ENCODE measurements around the gene ZC3H7B. TPM values are rescaled to one million over a fixed set of nuclear protein-coding genes. Genes with fewer than 3 reads are reported as not detected.

ZC3H7B gene
- total RNA-seq, 1 experiment from 2014 or later, result 62.7 TPM

- BruUV-seq (replicated peaks), result no TSS peak
- ChIA-PET CTCF (no interaction called here), POLR2A (ENCODE audit: unreplicated experiment) (no interaction called here)
- Histone ChIP-seq H3K79me2 (ENCODE audit: low read depth) (peaks cover 11% of the 10 kb centered on the region), H3F3A (ENCODE audit: insufficient read depth, low read depth) (peaks cover 3% of the 10 kb centered on the region), H3K36me3 (ENCODE audit: low read depth) (no peaks in the 10 kb centered on the region), H4K20me1 (ENCODE audit: insufficient read depth) (no peaks in the 10 kb centered on the region), H3K27ac (no peak overlapping the region), H3K4me3 (no peak overlapping the region), H3K9me3 (ENCODE audit: insufficient read depth, low read depth) (no peaks in the 10 kb centered on the region), H3K9me2 (ENCODE audit: insufficient read depth) (no peaks in the 10 kb centered on the region), H3K4me2 (no peak overlapping the region), H2AFZ (no peak overlapping the region), H3K4me1 (replicated peaks; ENCODE audit: insufficient read depth) (peaks cover 12% of the 10 kb centered on the region), H3K27me3 (ENCODE audit: insufficient read depth, low read depth) (no peaks in the 10 kb centered on the region)
- no peak for TF ChIP-seq CTCF (conservative IDR thresholded peaks at IDR 0.05)
- no peak for TF ChIP-seq EZH2 (IDR thresholded peaks at IDR 0.05; ENCODE audit: low read depth)
- intact Hi-C loops (cut with micrococcal nuclease; ENCODE audit: unreplicated experiment), result loop anchor here (10.0 kb wide), 1 partner anchor 187 kb away; no protein-coding TSS in a partner anchor
- no peak for DNase-seq
Measured at GRCh38 chr22:41407433-41407832, 106.1 kb downstream of the ZC3H7B start.

- ChIA-PET CTCF (no interaction called here), POLR2A (ENCODE audit: unreplicated experiment) (no interaction called here)
Measured at GRCh38 chr22:41408665-41409064, 107.3 kb downstream of the ZC3H7B start.

More at GRCh38 chr22:41408665-41409064, 107.3 kb downstream of the ZC3H7B start:
- no peaks in the 10 kb centered on the region for H3K9me2 ChIP-seq (ENCODE audit: insufficient read depth)
- H3K4me3 ChIP-seq, result no peak overlapping the region
- no peaks in the 10 kb centered on the region for H3K27me3 ChIP-seq (ENCODE audit: insufficient read depth, low read depth)
- peaks cover 14% of the 10 kb centered on the region for H3K79me2 ChIP-seq (ENCODE audit: low read depth)
- H4K20me1 ChIP-seq (ENCODE audit: insufficient read depth), result no peaks in the 10 kb centered on the region
- no peaks in the 10 kb centered on the region for H3K9me3 ChIP-seq (ENCODE audit: insufficient read depth, low read depth)
- H3K36me3 ChIP-seq (ENCODE audit: low read depth), result no peaks in the 10 kb centered on the region
- no TSS peak for BruUV-seq (replicated peaks)
- TF ChIP-seq CTCF (conservative IDR thresholded peaks at IDR 0.05), result no peak
- TF ChIP-seq EZH2 (IDR thresholded peaks at IDR 0.05; ENCODE audit: low read depth), result no peak
- no peak for DNase-seq
- no peak overlapping the region for H3K4me2 ChIP-seq
- intact Hi-C loops (cut with micrococcal nuclease; ENCODE audit: unreplicated experiment), result loop anchor here (10.0 kb wide), 1 partner anchor 186 kb away; no protein-coding TSS in a partner anchor
- peaks cover 6% of the 10 kb centered on the region for H3F3A ChIP-seq (ENCODE audit: insufficient read depth, low read depth)
- no peak overlapping the region for H3K27ac ChIP-seq
- peaks cover 14% of the 10 kb centered on the region for H3K4me1 ChIP-seq (replicated peaks; ENCODE audit: insufficient read depth)
- no peak overlapping the region for H2AFZ ChIP-seq

Small RNA genes lying within 50 kb of the gene (microRNA-seq; reads per million reads assigned to microRNA genes)
- gene MIR6889 (ENCODE audit: borderline number of aligned reads, borderline replicate concordance), result not detected

Other genes with a start within 250 kb of the ZC3H7B start
- gene EP300, start 208.9 kb upstream of the ZC3H7B start, total RNA-seq (2021), result 53.4 and 64.3 TPM in 2 replicates
- gene L3MBTL2, start 96.2 kb upstream of the ZC3H7B start, total RNA-seq (2021), result 21.2 and 22.3 TPM in 2 replicates
- 0.63 and 0.74 TPM in 2 replicates for gene CHADL, start 60.6 kb upstream of the ZC3H7B start, total RNA-seq (2021)
- gene RANGAP1, start 15.3 kb upstream of the ZC3H7B start, total RNA-seq (2021), result 142 and 160 TPM in 2 replicates
- gene TEF, start 80.4 kb downstream of the ZC3H7B start, total RNA-seq (2021), result 19.4 and 28.2 TPM in 2 replicates
- 50.0 and 57.4 TPM in 2 replicates for gene TOB2, start 145.3 kb downstream of the ZC3H7B start, total RNA-seq (2021)
- 49.1 and 62.9 TPM in 2 replicates for gene PHF5A, start 167.2 kb downstream of the ZC3H7B start, total RNA-seq (2021)
- gene ACO2, start 167.6 kb downstream of the ZC3H7B start, total RNA-seq (2021), result 76.7 and 80.0 TPM in 2 replicates
- 47.6 and 49.7 TPM in 2 replicates for gene POLR3H, start 242.9 kb downstream of the ZC3H7B start, total RNA-seq (2021)

Measured in PC-9 (cell line).